GM12874 (cell line): ENCODE data around the gene ZNF304.

Experiments used
- CTCF ChIP-seq: IDR thresholded peaks from 2 replicates; pipeline ENCODE4 v1.5.1; 2011; ENCODE audit warnings: low read depth, mild to moderate bottlenecking, control low read depth, low read length, moderate library complexity; ENCODE audit not compliant: insufficient read depth

Gene ZNF304

GRCh38 chr19:57362419-57362818 lies 11.3 kb downstream of the ZNF304 start:
- no peak for TF ChIP-seq CTCF

- no peak for TF ChIP-seq CTCF
Measured at GRCh38 chr19:57362997-57363687, 12.1 kb downstream of the ZNF304 start, which contains the start of the genes TRAPPC2B and ZNF547. TSS of gene TRAPPC2B (plus strand) at chr19:57363551. CDS start at chr19:57364834, 1,283 bp downstream. TSS of gene ZNF547 (plus strand) at chr19:57363551. CDS start at chr19:57368556, 5,005 bp downstream.

GRCh38 chr19:57363688-57364181 lies 12.7 kb downstream of the ZNF304 start:
- TF ChIP-seq CTCF = no peak

GRCh38 chr19:57366776-57367175 lies 15.7 kb downstream of the ZNF304 start:
- no peak for TF ChIP-seq CTCF

- no peak for TF ChIP-seq CTCF
Measured at GRCh38 chr19:57374179-57374578, 23.1 kb downstream of the ZNF304 start.

GRCh38 chr19:57376151-57376550 lies 25.1 kb downstream of the ZNF304 start:
- no peak for TF ChIP-seq CTCF

GRCh38 chr19:57377498-57378146 lies 26.6 kb downstream of the ZNF304 start:
- no peak for TF ChIP-seq CTCF
